Tibial artery (tissue), 4 donors: ENCODE data around the gene SSX3.

Source experiments
- DNase-seq, 2 donors: peaks; one replicate each; pipeline ENCODE4 v3.0.0-alpha.2; 2019
- H3K27ac ChIP-seq, 2 donors: fragments of 200-600 bp; sonication (generic) in 1 of 2; 1 replicate in 1 of 2; 2 replicates in 1 of 2; pipeline ENCODE4 v1.5.1; 2018 to 2019; ENCODE audit warnings: mild to moderate bottlenecking in 1 of 2
- H3K27me3 ChIP-seq, 2 donors: fragments of 200-600 bp; sonication (generic) in 1 of 2; one replicate each; pipeline versions ENCODE4 v1.5.1 to v1.6.0; 2016 to 2019
- H3K36me3 ChIP-seq, 3 donors: fragments of 200-600 bp; sonication (generic) in 2 of 3; one replicate each; pipeline ENCODE4 v1.5.1; 2016 to 2019; ENCODE audit warnings: mild to moderate bottlenecking in 2 of 3
- H3K4me1 ChIP-seq, 4 donors: fragments of 200-600 bp; sonication (generic) in 2 of 4; 1 replicate in 3 of 4; 2 replicates in 1 of 4; pipeline ENCODE4 v1.5.1; 2016 to 2019
- H3K4me3 ChIP-seq, 2 donors: fragments of 200-600 bp; sonication (generic) in 1 of 2; 1 replicate in 1 of 2; 2 replicates in 1 of 2; pipeline ENCODE4 v1.5.1; 2018 to 2019; ENCODE audit warnings: mild to moderate bottlenecking in 2 of 2
- H3K9me3 ChIP-seq, 3 donors: fragments of 200-600 bp; sonication (generic) in 1 of 3; one replicate each; pipeline ENCODE4 v1.5.1; 2016 to 2019
- intact Hi-C: fragments of 100-400 bp; cut with DNase I; formaldehyde crosslinking; loops from one replicate; pipeline ENCODE4 v1.15.0; 2023; ENCODE audit warnings: low total_unique reads
- TF ChIP-seq, protein P1 (sequence below), 2 experiments: fragments of 200-600 bp in 1 of 2; fragments of 450-650 bp in 1 of 2; IDR thresholded peaks; one replicate each; pipeline ENCODE4 v1.5.1; 2017 to 2019; ENCODE audit warnings: antibody characterized with exemption in 2 of 2, mild to moderate bottlenecking in 1 of 2, moderate library complexity in 1 of 2

SSX3 gene

DNA sequence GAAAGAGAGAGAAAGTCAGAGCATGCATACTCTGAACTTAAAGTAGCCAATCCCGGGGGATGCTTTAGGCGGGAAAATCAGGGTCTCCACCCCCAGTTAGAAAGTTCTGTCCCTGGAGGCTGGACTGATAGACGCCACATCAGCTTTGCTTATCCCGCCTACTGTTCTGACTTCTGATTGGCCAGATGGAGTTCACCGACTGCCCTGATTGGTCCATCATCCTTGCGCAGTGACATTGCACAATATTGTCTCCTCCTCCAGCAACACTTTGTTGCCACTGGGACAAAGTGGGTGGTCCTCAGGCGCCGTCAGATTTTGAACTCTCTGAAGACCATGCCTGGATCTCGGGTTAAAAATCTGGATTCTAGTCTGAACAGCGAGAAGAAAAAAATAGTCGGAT, 50.3 kb downstream of the SSX3 start:
- TF ChIP-seq, protein P1, sequence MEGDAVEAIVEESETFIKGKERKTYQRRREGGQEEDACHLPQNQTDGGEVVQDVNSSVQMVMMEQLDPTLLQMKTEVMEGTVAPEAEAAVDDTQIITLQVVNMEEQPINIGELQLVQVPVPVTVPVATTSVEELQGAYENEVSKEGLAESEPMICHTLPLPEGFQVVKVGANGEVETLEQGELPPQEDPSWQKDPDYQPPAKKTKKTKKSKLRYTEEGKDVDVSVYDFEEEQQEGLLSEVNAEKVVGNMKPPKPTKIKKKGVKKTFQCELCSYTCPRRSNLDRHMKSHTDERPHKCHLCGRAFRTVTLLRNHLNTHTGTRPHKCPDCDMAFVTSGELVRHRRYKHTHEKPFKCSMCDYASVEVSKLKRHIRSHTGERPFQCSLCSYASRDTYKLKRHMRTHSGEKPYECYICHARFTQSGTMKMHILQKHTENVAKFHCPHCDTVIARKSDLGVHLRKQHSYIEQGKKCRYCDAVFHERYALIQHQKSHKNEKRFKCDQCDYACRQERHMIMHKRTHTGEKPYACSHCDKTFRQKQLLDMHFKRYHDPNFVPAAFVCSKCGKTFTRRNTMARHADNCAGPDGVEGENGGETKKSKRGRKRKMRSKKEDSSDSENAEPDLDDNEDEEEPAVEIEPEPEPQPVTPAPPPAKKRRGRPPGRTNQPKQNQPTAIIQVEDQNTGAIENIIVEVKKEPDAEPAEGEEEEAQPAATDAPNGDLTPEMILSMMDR (IDR thresholded peaks at IDR 0.05), result no peak
- H3K36me3 ChIP-seq, result no peaks in the 10 kb centered on the region
- intact Hi-C loops, result no loop called here

More for the DNA sequence above, 50.3 kb downstream of the SSX3 start:
- DNase-seq, result no peak
- no peaks in the 10 kb centered on the region for H3K4me1 ChIP-seq
- no peaks in the 10 kb centered on the region for H3K9me3 ChIP-seq
- H3K4me3 ChIP-seq, result no peak overlapping the region
- H3K27me3 ChIP-seq, result no peaks in the 10 kb centered on the region
- no peak overlapping the region for H3K27ac ChIP-seq
